Smooth muscle cell (in vitro differentiated cells): ENCODE measurements around the gene NKG7. TPM values are rescaled to one million over a fixed set of nuclear protein-coding genes. Genes with fewer than 3 reads are reported as not detected.

ENCODE experiments used
- DNase-seq: peaks from one replicate; lab custom pipeline; 2025; ENCODE audit not compliant: unreplicated experiment; lab: John Stamatoyannopoulos, UW
- H2AFZ ChIP-seq: fragments of 200-600 bp; sonication (generic); 2 replicates; pipeline ENCODE4 v1.6.0; 2016; ENCODE audit warnings: antibody characterized with exemption, low read depth, mild to moderate bottlenecking
- H3F3A ChIP-seq: fragments of 200-600 bp; sonication (generic); 2 replicates; pipeline ENCODE4 v1.6.0; 2017; ENCODE audit warnings: antibody characterized with exemption, low read depth
- H3K27ac ChIP-seq: fragments of 200-600 bp; sonication (generic); 2 replicates; pipeline ENCODE4 v1.5.1; 2016; ENCODE audit warnings: low read depth, mild to moderate bottlenecking
- H3K27me3 ChIP-seq: fragments of 200-600 bp; sonication (generic); 2 replicates; pipeline ENCODE4 v1.6.1; 2016; ENCODE audit warnings: low read depth, mild to moderate bottlenecking
- H3K36me3 ChIP-seq: fragments of 200-600 bp; sonication (generic); 2 replicates; pipeline ENCODE4 v1.5.1; 2016; ENCODE audit warnings: low read depth
- H3K4me1 ChIP-seq: fragments of 200-600 bp; sonication (generic); 2 replicates; pipeline ENCODE4 v1.5.1; 2016; ENCODE audit warnings: low read depth
- H3K4me2 ChIP-seq: fragments of 200-600 bp; sonication (generic); 2 replicates; pipeline ENCODE4 v1.6.0; 2016; ENCODE audit warnings: mild to moderate bottlenecking
- H3K4me3 ChIP-seq: fragments of 200-600 bp; sonication (generic); 2 replicates; pipeline ENCODE4 v1.5.1; 2016; ENCODE audit warnings: mild to moderate bottlenecking
- H3K79me2 ChIP-seq: fragments of 200-600 bp; sonication (generic); 2 replicates; pipeline ENCODE4 v1.6.0; 2016; ENCODE audit warnings: low read depth, mild to moderate bottlenecking
- H3K9ac ChIP-seq: fragments of 200-600 bp; sonication (generic); 2 replicates; pipeline ENCODE4 v1.6.0; 2016; ENCODE audit warnings: low read depth
- H3K9me3 ChIP-seq: fragments of 200-600 bp; sonication (generic); replicated peaks from 2 replicates; pipeline ENCODE4 v1.5.1; 2016; ENCODE audit warnings: low read depth
- H4K20me1 ChIP-seq: fragments of 200-600 bp; sonication (generic); 2 replicates; pipeline ENCODE4 v1.6.0; 2016; ENCODE audit warnings: low read depth
- CTCF ChIP-seq: fragments of 200-600 bp; sonication (generic); IDR thresholded peaks from 2 replicates; pipeline ENCODE4 v1.5.1; 2017; ENCODE audit warnings: borderline replicate concordance, mild to moderate bottlenecking, antibody characterized with exemption; ENCODE audit not compliant: insufficient read depth, poor library complexity, severe bottlenecking
- WGBS: methylation state at CpG from one replicate; pipeline ENCODE4 v1.1.7; 2016; ENCODE audit warnings: low lambda C conversion rate; 5-methylcytosine and 5-hydroxymethylcytosine counted together
- polyA plus RNA-seq: library from polyadenylated mRNA; unstranded; fragments of >200 nt; fragmentation: Nextera tagmentation; extraction: Ambion mirVana; gene quantifications from 2 replicates; pipeline ENCODE4 v1.2.1, GENCODE V29; 2016
- total RNA-seq: library from RNA; depleted of rRNA; stranded (reverse); fragments of >200 nt; gene quantifications from 2 replicates; pipeline ENCODE4 v1.2.3, GENCODE V29; 2014

The NKG7 gene
- total and polyA plus RNA-seq, 2 experiments from 2014 or later = not detected

DNA sequence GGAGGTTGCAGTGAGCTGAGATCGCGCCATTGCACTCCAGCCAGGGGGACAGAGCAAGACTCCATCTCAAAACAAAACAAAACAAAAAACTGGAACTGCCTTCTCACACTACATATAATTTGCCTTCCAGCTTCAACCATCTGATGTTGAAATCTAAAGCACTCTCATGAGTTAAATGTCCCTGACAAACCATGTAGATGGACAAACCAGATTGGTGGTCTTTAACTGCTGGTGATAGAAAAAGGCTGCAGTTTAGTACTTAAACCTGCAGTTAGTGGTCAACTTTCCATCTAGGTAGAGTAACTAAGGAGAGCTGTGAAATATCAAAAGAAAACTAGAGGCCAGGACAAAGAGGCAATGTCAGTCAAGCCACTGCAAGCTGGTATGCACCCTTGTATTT lies 23.7 kb upstream of the NKG7 start:
- Histone ChIP-seq H4K20me1 (no peaks in the 10 kb centered on the region), H3K4me2 (no peak overlapping the region), H3K9me3 (no peaks in the 10 kb centered on the region), H3K79me2 (no peaks in the 10 kb centered on the region), H3K4me3 (no peak overlapping the region), H3K4me1 (peaks cover 9% of the 10 kb centered on the region), H3K27ac (no peak overlapping the region), H2AFZ (no peak overlapping the region), H3K27me3 (no peaks in the 10 kb centered on the region), H3K36me3 (no peaks in the 10 kb centered on the region), H3K9ac (no peak overlapping the region), H3F3A (no peaks in the 10 kb centered on the region)
- WGBS = 97% methylated on average over 2 of the region's 2 CpGs
- no peak for TF ChIP-seq CTCF
- no peak for DNase-seq

DNA sequence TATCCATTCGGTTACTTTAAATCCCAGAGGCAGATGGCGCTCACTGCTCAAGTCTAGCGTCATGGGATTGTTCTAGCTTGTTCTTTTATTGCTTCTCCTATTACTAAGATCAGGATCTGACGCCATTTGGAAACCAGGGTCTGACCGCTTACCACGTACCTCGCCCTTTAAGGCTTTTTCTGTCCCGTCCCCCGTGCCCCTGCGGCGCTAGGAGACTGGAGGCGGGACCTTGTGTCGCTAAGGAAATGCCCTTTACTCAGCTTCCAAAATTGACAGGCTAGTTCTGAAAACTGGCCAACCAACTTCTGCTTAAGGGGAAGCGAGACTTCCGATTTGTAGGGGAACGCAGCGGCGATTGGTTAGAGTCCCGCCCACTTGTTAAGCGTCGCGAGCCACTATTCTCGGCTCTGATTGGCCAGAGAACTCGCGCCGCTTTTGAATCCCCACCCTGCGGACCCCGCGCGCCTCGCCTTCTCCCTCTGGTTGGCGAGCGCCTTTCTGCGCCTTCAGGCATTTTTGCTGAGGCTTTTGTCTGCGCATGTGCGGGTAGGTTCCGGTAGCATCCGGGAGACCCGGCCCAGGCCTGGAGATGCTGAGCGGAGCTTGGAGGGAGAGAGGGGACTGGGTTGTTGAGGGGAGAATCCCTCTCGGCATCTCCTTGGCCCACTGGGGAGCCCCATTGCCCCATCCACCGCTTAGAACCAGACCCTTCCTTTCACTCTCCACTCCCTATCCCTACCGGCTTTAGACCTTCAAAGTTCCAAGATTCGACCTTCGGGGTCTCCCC lies 21.8 kb upstream of the NKG7 start:
- no peak for TF ChIP-seq CTCF
- peak; percentile 52 for DNase-seq

DNA sequence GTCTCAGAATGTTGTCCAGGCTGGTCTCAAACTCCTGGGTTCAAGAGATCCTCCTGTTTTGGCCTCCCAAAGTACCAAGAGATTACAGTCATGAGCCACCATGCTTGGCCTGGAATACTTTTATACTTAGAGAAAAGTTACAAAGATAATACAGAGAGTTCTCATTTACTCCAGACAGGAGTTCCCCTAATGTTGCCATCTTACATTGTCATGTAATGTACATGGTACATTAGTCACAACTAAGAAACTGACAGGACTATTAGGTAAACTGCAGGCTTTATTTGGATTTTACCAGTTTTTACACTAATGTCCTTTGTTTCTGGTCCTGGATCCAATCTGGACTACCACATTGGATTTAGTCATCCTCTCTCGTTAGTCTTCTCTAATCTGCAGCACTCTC lies 20.2 kb upstream of the NKG7 start:
- WGBS = 48% methylated on average over 1 of the region's 1 CpG
- H3K9ac ChIP-seq = no peak overlapping the region
- TF ChIP-seq CTCF = no peak
- no peaks in the 10 kb centered on the region for H3K79me2 ChIP-seq
- no peaks in the 10 kb centered on the region for H3F3A ChIP-seq
- no peaks in the 10 kb centered on the region for H3K9me3 ChIP-seq
- DNase-seq = no peak
- H3K4me1 ChIP-seq = peaks cover 17% of the 10 kb centered on the region
- no peak overlapping the region for H2AFZ ChIP-seq
- no peaks in the 10 kb centered on the region for H4K20me1 ChIP-seq
- H3K27ac ChIP-seq = no peak overlapping the region
- H3K4me2 ChIP-seq = no peak overlapping the region
- H3K27me3 ChIP-seq = no peaks in the 10 kb centered on the region
- no peak overlapping the region for H3K4me3 ChIP-seq
- no peaks in the 10 kb centered on the region for H3K36me3 ChIP-seq

More for the DNA sequence above, 21.8 kb upstream of the NKG7 start:
- Histone ChIP-seq H3K27me3 (no peaks in the 10 kb centered on the region), H3K27ac (peak overlapping the region; percentile 50), H3K36me3 (no peaks in the 10 kb centered on the region), H3F3A (no peaks in the 10 kb centered on the region), H4K20me1 (no peaks in the 10 kb centered on the region), H3K79me2 (no peaks in the 10 kb centered on the region), H3K9ac (peak overlapping the region; percentile 26), H3K4me3 (peak overlapping the region; percentile 48), H2AFZ (peak overlapping the region; percentile 98), H3K4me2 (peak overlapping the region; percentile 88), H3K4me1 (peaks cover 9% of the 10 kb centered on the region), H3K9me3 (no peaks in the 10 kb centered on the region)
- 3% methylated on average over 45 of the region's 45 CpGs for WGBS
